Sigmoid colon (tissue), 7 donors: ENCODE measurements around the gene LYSMD2. TPM values are rescaled to one million over a fixed set of nuclear protein-coding genes. Genes with fewer than 3 reads are reported as not detected.
"Not testable (repeated sequence)": the region's sequence is repeated elsewhere in the genome, so short reads cannot be mapped to it uniquely, and the experiment has no call there.

Experiments used
- DNase-seq: peaks from one replicate; pipeline ENCODE4 v3.0.0-alpha.2; 2019
- H3K27ac ChIP-seq, 4 donors: fragments of 200-600 bp; sonication (generic); one replicate each; pipeline ENCODE4 v1.5.1; 2016 to 2019; ENCODE audit warnings: mild to moderate bottlenecking in 1 of 4
- H3K27me3 ChIP-seq, 3 donors: fragments of 200-600 bp; sonication (generic); one replicate each; pipeline ENCODE4 v1.5.1; 2019; ENCODE audit warnings: mild to moderate bottlenecking in 1 of 3
- H3K36me3 ChIP-seq, 4 donors: fragments of 200-600 bp; sonication (generic); one replicate each; pipeline ENCODE4 v1.5.1; 2016 to 2019
- H3K4me1 ChIP-seq, 4 donors: fragments of 200-600 bp; sonication (generic); one replicate each; pipeline ENCODE4 v1.5.1; 2017 to 2019
- H3K4me3 ChIP-seq, 4 donors: fragments of 200-600 bp; sonication (generic); one replicate each; pipeline ENCODE4 v1.5.1; 2017 to 2019; ENCODE audit warnings: mild to moderate bottlenecking in 2 of 4, moderate library complexity in 1 of 4
- H3K9me3 ChIP-seq, 4 donors: fragments of 200-600 bp in 3 of 4; sonication (generic) in 3 of 4; one replicate each; pipeline versions ENCODE4 v1.5.1 to v1.6.1; 2013 to 2019
- EP300 ChIP-seq, 4 donors: sonication (generic); formaldehyde crosslinking; IDR thresholded peaks; one replicate each; pipeline ENCODE4 v1.6.1; 2017; ENCODE audit warnings: antibody characterized with exemption in 4 of 4
- POLR2A ChIP-seq, 2 donors: fragments of 450-650 bp; IDR thresholded peaks; one replicate each; pipeline ENCODE4 v1.6.1; 2016; ENCODE audit warnings: antibody characterized with exemption in 2 of 2, mild to moderate bottlenecking in 2 of 2, moderate library complexity in 2 of 2
- POLR2AphosphoS5 ChIP-seq, 4 donors: sonication (generic); formaldehyde crosslinking; IDR thresholded peaks; one replicate each; pipeline ENCODE4 v1.6.1; 2017; ENCODE audit warnings: antibody characterized with exemption in 4 of 4
- WGBS, 2 donors: extraction: QIAGEN DNeasy Blood & Tissue Kit; methylation state at CpG; one replicate each; pipeline ENCODE4 v1.1.7; 2013; 5-methylcytosine and 5-hydroxymethylcytosine counted together
- intact Hi-C: fragments of 100-400 bp; cut with DNase I; formaldehyde crosslinking; loops from one replicate; pipeline ENCODE4 v1.15.1; 2023
- polyA plus RNA-seq, 3 donors: library from polyadenylated mRNA; stranded (reverse); fragments of 200-250 nt; gene quantifications; one replicate each; pipeline ENCODE4 v1.2.3, GENCODE V29; 2013
- total RNA-seq, 4 donors: library from RNA; depleted of rRNA; stranded (reverse); fragments of >200 nt; gene quantifications; one replicate each; pipeline ENCODE4 v1.1.0, GENCODE V29; 2016
- TF ChIP-seq, protein P1 (sequence below), 4 experiments: fragments of 450-650 bp in 3 of 4; fragments of 200-600 bp in 1 of 4; IDR thresholded peaks; one replicate each; pipeline ENCODE4 v1.5.1; 2016 to 2019; ENCODE audit warnings: antibody characterized with exemption in 4 of 4, mild to moderate bottlenecking in 3 of 4, moderate library complexity in 2 of 4
- donor health status: healthy with polysubstance abuse.
- donor health status: Bipolar disorder and iron deficiency.
- donor health status: healthy.

The LYSMD2 gene, protein sequence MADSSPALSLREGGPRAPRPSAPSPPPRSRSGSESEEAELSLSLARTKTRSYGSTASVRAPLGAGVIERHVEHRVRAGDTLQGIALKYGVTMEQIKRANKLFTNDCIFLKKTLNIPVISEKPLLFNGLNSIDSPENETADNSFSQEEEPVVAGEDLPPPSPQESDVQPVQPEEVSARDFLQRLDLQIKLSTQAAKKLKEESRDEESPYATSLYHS
- 10 to 100 TPM; 15.3 to 28.5 (median 20.3) TPM for total RNA-seq
- 10 to 100 TPM in 1 of 3 donors, 1 to 10 TPM in 2; 6.7 to 15.8 (median 8.4) TPM for polyA plus RNA-seq

DNA sequence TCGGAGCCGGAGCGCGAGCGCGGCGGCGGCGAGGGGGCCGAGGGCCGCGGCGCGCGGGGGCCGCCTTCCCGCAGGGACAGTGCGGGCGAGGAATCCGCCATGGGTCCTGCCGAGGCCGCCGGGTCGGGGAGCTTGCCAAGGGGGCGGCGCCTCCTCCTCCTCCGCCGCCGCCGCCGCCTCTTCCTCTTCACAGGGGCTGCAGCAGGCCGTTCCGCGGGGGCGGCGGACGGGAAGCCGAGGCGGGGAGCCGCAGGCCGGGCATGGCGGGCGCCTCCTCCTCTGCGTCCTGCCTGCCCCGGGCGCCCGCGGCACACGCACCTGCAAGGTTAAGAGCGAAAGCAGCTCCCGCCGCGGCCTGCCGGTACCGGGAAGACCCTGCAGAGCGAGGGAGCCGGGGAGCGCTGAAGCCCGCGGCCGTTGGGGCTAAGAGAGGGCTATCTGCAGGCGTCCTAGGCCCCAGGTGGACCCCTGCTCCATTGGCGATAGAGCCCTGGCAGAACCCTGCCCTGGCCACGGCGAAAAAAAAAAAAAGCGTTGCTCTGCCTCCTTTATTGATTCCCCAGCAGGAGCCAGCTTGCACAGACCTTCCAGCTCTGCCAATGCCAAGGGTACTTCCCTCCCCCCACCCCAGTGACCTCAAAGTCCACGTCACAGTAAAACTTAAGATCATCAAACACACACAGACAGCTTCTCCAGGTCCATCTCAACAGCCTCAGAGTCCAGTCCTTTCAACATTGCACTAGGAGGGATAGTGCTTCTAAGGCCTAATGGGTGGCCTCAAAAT lies at the start of gene LYSMD2:
LYSMD2 (minus strand) TSS at position 134 of the 784 bp plus-strand sequence; CDS start at position 101, 33 bp downstream.
- 0% methylated on average over 67 of the region's 67 CpGs for WGBS, 2 donors

GRCh38 chr15:51787130-51787529 lies 49.7 kb upstream of the LYSMD2 start:
- peaks cover 7 to 50% (median 21%) of the 10 kb centered on the region in 4 donors for H3K36me3 ChIP-seq
- H3K4me3 ChIP-seq, H3K27me3 ChIP-seq, H3K27ac ChIP-seq, H3K9me3 ChIP-seq, DNase-seq, intact Hi-C loops, H3K4me1 ChIP-seq: not testable (repeated sequence)
- WGBS, 2 donors = 85 to 94% methylated on average over 11 of the region's 11 CpGs

More for the DNA sequence above, at the start of gene LYSMD2:
- intact Hi-C loops = loop anchor here (2.0 to 5.0 kb wide), 2 partner anchors 13 to 40 kb away; partner anchors contain the start of gene TMOD2
- no peaks in the 10 kb centered on the region for H3K9me3 ChIP-seq
- peak within 1 kb of the TSS; percentile 63 to 95 (median 70) for H3K4me3 ChIP-seq
- H3K36me3 ChIP-seq = no peaks in the 10 kb centered on the region
- H3K27ac ChIP-seq = peak within 1 kb of the TSS; percentile 86 to 96 (median 91)
- peaks cover 0 to 36% (median 22%) of the 10 kb centered on the region in 4 donors for H3K4me1 ChIP-seq
- DNase-seq = peak; percentile 89
- peak in 3 of 4 donors; percentile 35 to 57 (median 41) for TF ChIP-seq POLR2AphosphoS5 (IDR thresholded peaks at IDR 0.05)
- TF ChIP-seq EP300 (IDR thresholded peaks at IDR 0.05) = no peak
- TF ChIP-seq, protein P1, sequence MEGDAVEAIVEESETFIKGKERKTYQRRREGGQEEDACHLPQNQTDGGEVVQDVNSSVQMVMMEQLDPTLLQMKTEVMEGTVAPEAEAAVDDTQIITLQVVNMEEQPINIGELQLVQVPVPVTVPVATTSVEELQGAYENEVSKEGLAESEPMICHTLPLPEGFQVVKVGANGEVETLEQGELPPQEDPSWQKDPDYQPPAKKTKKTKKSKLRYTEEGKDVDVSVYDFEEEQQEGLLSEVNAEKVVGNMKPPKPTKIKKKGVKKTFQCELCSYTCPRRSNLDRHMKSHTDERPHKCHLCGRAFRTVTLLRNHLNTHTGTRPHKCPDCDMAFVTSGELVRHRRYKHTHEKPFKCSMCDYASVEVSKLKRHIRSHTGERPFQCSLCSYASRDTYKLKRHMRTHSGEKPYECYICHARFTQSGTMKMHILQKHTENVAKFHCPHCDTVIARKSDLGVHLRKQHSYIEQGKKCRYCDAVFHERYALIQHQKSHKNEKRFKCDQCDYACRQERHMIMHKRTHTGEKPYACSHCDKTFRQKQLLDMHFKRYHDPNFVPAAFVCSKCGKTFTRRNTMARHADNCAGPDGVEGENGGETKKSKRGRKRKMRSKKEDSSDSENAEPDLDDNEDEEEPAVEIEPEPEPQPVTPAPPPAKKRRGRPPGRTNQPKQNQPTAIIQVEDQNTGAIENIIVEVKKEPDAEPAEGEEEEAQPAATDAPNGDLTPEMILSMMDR (IDR thresholded peaks at IDR 0.05) = no peak
- no peaks in the 10 kb centered on the region for H3K27me3 ChIP-seq

GRCh38 chr15:51783967-51784366 lies 46.5 kb upstream of the LYSMD2 start:
- no peak overlapping the region for H3K4me3 ChIP-seq
- H3K9me3 ChIP-seq = no peaks in the 10 kb centered on the region
- 90 to 91% methylated on average over 3 of the region's 3 CpGs for WGBS, 2 donors
- DNase-seq = no peak
- TF ChIP-seq EP300 (IDR thresholded peaks at IDR 0.05) (no peak), POLR2A (IDR thresholded peaks at IDR 0.05) (no peak), POLR2AphosphoS5 (IDR thresholded peaks at IDR 0.05) (no peak)
- TF ChIP-seq, protein P1 (IDR thresholded peaks at IDR 0.05) = no peak
- H3K27ac ChIP-seq = no peak overlapping the region
- no peaks in the 10 kb centered on the region for H3K4me1 ChIP-seq
- peaks cover 7 to 82% (median 25%) of the 10 kb centered on the region in 4 donors for H3K36me3 ChIP-seq
- intact Hi-C loops = no loop called here
- no peaks in the 10 kb centered on the region for H3K27me3 ChIP-seq

DNA sequence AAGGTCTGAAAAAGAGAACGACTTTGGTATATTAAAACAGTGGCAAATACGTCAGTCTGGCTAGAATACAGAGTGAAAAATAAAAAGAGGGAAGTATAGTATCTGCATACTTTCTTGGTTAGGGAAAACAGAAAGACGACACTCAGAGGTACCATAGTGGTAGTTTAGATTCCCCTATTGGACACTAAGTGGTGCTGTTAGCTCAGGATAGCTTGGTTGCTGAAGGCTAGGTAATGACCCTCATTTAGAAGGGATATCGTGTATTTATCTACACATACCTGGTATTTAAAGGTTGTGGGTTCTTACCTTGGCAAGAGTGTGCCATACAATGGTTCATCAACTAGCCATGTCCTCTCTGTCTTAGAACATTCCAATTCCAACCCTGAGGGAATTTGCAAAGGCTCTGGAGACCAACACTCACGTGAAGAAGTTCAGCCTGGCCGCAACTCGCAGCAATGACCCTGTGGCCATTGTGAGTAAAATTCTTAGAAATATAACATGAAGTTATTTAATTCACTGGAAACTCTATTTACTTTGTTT lies 45.0 kb upstream of the LYSMD2 start:
- WGBS, 2 donors = 85 to 86% methylated on average over 7 of the region's 7 CpGs
- H3K36me3 ChIP-seq = peaks cover 7 to 80% (median 22%) of the 10 kb centered on the region in 4 donors
- intact Hi-C loops = no loop called here

More for the DNA sequence above, 45.0 kb upstream of the LYSMD2 start:
- no peaks in the 10 kb centered on the region for H3K27me3 ChIP-seq
- no peaks in the 10 kb centered on the region for H3K4me1 ChIP-seq
- H3K27ac ChIP-seq = no peak overlapping the region
- DNase-seq = no peak
- TF ChIP-seq POLR2AphosphoS5 (IDR thresholded peaks at IDR 0.05) (no peak), EP300 (IDR thresholded peaks at IDR 0.05) (no peak), POLR2A (IDR thresholded peaks at IDR 0.05) (no peak)
- TF ChIP-seq, protein P1 (IDR thresholded peaks at IDR 0.05) = no peak
- H3K4me3 ChIP-seq = no peak overlapping the region
- H3K9me3 ChIP-seq = no peaks in the 10 kb centered on the region
